Urinary bladder (tissue), 4 donors: ENCODE measurements around the gene HLA-A. TPM values are rescaled to one million over a fixed set of nuclear protein-coding genes. Genes with fewer than 3 reads are reported as not detected.

ENCODE experiments used
- DNase-seq: peaks from one replicate; pipeline ENCODE4 v3.0.0-alpha.2; 2015; ENCODE audit errors: extremely low spot score
- H3K27ac ChIP-seq: one replicate; pipeline ENCODE4 v1.5.1; 2013; ENCODE audit warnings: low read depth, mild to moderate bottlenecking, moderate library complexity
- H3K36me3 ChIP-seq: one replicate; pipeline ENCODE4 v1.6.1; 2013; ENCODE audit warnings: mild to moderate bottlenecking, moderate library complexity; ENCODE audit not compliant: insufficient read depth
- H3K4me1 ChIP-seq: one replicate; pipeline ENCODE4 v1.6.1; 2013; ENCODE audit warnings: mild to moderate bottlenecking, moderate library complexity; ENCODE audit not compliant: insufficient read depth
- H3K4me3 ChIP-seq: one replicate; pipeline ENCODE4 v1.5.1; 2013; ENCODE audit warnings: low read depth, low read length
- WGBS: extraction: QIAGEN DNeasy Blood & Tissue Kit; methylation state at CpG from one replicate; pipeline ENCODE4 v1.1.7; 2013; 5-methylcytosine and 5-hydroxymethylcytosine counted together
- polyA plus RNA-seq: library from polyadenylated mRNA; stranded (reverse); fragments of 200-250 nt; gene quantifications from one replicate; pipeline ENCODE4 v1.2.3, GENCODE V29; 2013
- small RNA-seq: library from RNA; depleted of rRNA; stranded (forward); fragments of <200 nt; gene quantifications from one replicate; pipeline ENCODE3, GENCODE V24; 2014
- total RNA-seq: library from RNA; depleted of rRNA; stranded (reverse); fragments of >200 nt; gene quantifications from one replicate; pipeline ENCODE4 v1.2.3, GENCODE V29; 2014
- donor health status: healthy with polysubstance abuse.
- donor health status: healthy.

Gene HLA-A
- total and polyA plus RNA-seq, 2 donors = 85.1 to 962 TPM

GRCh38 chr6:29995340-29995777, 53.0 kb downstream of the HLA-A start:
- no peaks in the 10 kb centered on the region for H3K4me1 ChIP-seq
- WGBS = 56% methylated on average over 2 of the region's 2 CpGs
- no peak overlapping the region for H3K4me3 ChIP-seq
- H3K27ac ChIP-seq = no peak overlapping the region
- no peaks in the 10 kb centered on the region for H3K36me3 ChIP-seq
- DNase-seq = no peak

Small RNA genes within 50 kb of the gene (small RNA-seq; reads per million reads assigned to genes)
- gene HLA-U = not detected

Other genes with a start within 250 kb of the HLA-A start
- gene HLA-F, start 219.1 kb upstream of the HLA-A start, total RNA-seq = 12.5 TPM
- gene HLA-F, start 219.1 kb upstream of the HLA-A start, polyA plus RNA-seq = 100 TPM
- not detected for gene HLA-G, start 114.7 kb upstream of the HLA-A start, total RNA-seq
- not detected for gene HLA-G, start 114.7 kb upstream of the HLA-A start, polyA plus RNA-seq
- gene POLR1H, start 118.7 kb downstream of the HLA-A start, total RNA-seq = 19.8 TPM
- gene POLR1H, start 118.7 kb downstream of the HLA-A start, polyA plus RNA-seq = 36.7 TPM
- 13.5 TPM for gene PPP1R11, start 124.7 kb downstream of the HLA-A start, total RNA-seq
- 78.7 TPM for gene PPP1R11, start 124.7 kb downstream of the HLA-A start, polyA plus RNA-seq
- gene RNF39, start 133.2 kb downstream of the HLA-A start, total RNA-seq = 0.11 TPM
- gene RNF39, start 133.2 kb downstream of the HLA-A start, polyA plus RNA-seq = 0.73 TPM
- 1.3 TPM for gene TRIM31, start 170.6 kb downstream of the HLA-A start, total RNA-seq
- 9.6 TPM for gene TRIM31, start 170.6 kb downstream of the HLA-A start, polyA plus RNA-seq
- gene TRIM40, start 193.6 kb downstream of the HLA-A start, total RNA-seq = not detected
- not detected for gene TRIM40, start 193.6 kb downstream of the HLA-A start, polyA plus RNA-seq
- 0.42 TPM for gene TRIM10, start 218.7 kb downstream of the HLA-A start, total RNA-seq
- gene TRIM10, start 218.7 kb downstream of the HLA-A start, polyA plus RNA-seq = not detected
- not detected for gene TRIM15, start 221.0 kb downstream of the HLA-A start, total RNA-seq
- not detected for gene TRIM15, start 221.0 kb downstream of the HLA-A start, polyA plus RNA-seq